ENCODE data around the gene ZNF582. TPM values are rescaled to one million over a fixed set of nuclear protein-coding genes. Genes with fewer than 3 reads are reported as not detected.
A peak's percentile ranks its signal among the peaks of the same experiment; 100 is the strongest.

ZNF582 gene
- total RNA-seq, 1 donor from 2014 or later, result 2.5 TPM

GRCh38 chr19:56333506-56333905 is 59.8 kb downstream of the ZNF582 start:
- TF ChIP-seq CTCF (conservative IDR thresholded peaks at IDR 0.05; ENCODE audit: low read depth, low read length), result peak; percentile 89

More at GRCh38 chr19:56333506-56333905, 59.8 kb downstream of the ZNF582 start:
- no peak overlapping the region for H3K4me3 ChIP-seq (ENCODE audit: low read depth, low read length)
- DNase-seq (ENCODE audit: low read depth), result peak; percentile 18

Other genes starting within 250 kb of the ZNF582 start
- not detected in 2 replicates for gene GALP, start 217.5 kb downstream of the ZNF582 start, total RNA-seq
- gene ZSCAN5B, start 195.8 kb downstream of the ZNF582 start, total RNA-seq, result not detected in 2 replicates
- not detected in 2 replicates for gene ZSCAN5C, start 191.3 kb downstream of the ZNF582 start, total RNA-seq
- gene EDDM13, start 120.8 kb downstream of the ZNF582 start, total RNA-seq, result not detected in 2 replicates
- 1.4 and 5.4 TPM in 2 replicates for gene ZSCAN5A, start 78.7 kb downstream of the ZNF582 start, total RNA-seq
- 0.75 and 2.7 TPM in 2 replicates for gene ZNF583, start 10.8 kb upstream of the ZNF582 start, total RNA-seq
- gene ZNF667, start 83.8 kb upstream of the ZNF582 start, total RNA-seq, result 3.0 and 6.1 TPM in 2 replicates
- 0.69 and 1.0 TPM in 2 replicates for gene ZNF471, start 114.3 kb upstream of the ZNF582 start, total RNA-seq
- gene ZFP28, start 145.4 kb upstream of the ZNF582 start, total RNA-seq, result 7.9 and 12.2 TPM in 2 replicates
- 1.2 and 3.1 TPM in 2 replicates for gene ZNF470, start 173.9 kb upstream of the ZNF582 start, total RNA-seq
- 6.7 and 8.8 TPM in 2 replicates for gene ZNF71, start 201.8 kb upstream of the ZNF582 start, total RNA-seq
- 0.07 TPM in 1 of 2 replicates, not detected in the other for gene SMIM17, start 249.6 kb upstream of the ZNF582 start, total RNA-seq

Measured in epithelial cell of proximal tubule (primary cell).